Astrocyte (in vitro differentiated cells and primary cell): ENCODE measurements around the gene GRAMD4. TPM values are rescaled to one million over a fixed set of nuclear protein-coding genes. Genes with fewer than 3 reads are reported as not detected.

Experiments used
- DNase-seq: peaks from one replicate; pipeline ENCODE4 v3.0.0-alpha.2; 2010; ENCODE audit warnings: low read depth
- FAIRE-seq: peaks from 2 replicates; lab custom pipeline; 2011; peaks lifted over from hg19 to GRCh38; lab: Jason Lieb, UNC
- H2AFZ ChIP-seq: 2 replicates; pipeline ENCODE4 v1.6.0; 2012; ENCODE audit warnings: low read depth, low read length, inconsistent platforms
- H3K27ac ChIP-seq: 2 replicates; pipeline ENCODE4 v1.5.1; 2011; ENCODE audit warnings: low read depth, low read length, inconsistent platforms
- H3K27me3 ChIP-seq: 2 replicates; pipeline ENCODE4 v1.6.0; 2011; ENCODE audit warnings: low read length, inconsistent platforms; ENCODE audit not compliant: insufficient read depth
- H3K36me3 ChIP-seq: 2 replicates; pipeline ENCODE4 v1.5.1; 2011; ENCODE audit warnings: low read length, inconsistent platforms; ENCODE audit not compliant: insufficient read depth
- H3K4me1 ChIP-seq: 2 replicates; pipeline ENCODE4 v1.5.1; 2011; ENCODE audit warnings: low read length, inconsistent platforms; ENCODE audit not compliant: insufficient read depth
- H3K4me2 ChIP-seq: 2 replicates; pipeline ENCODE4 v1.6.0; 2012; ENCODE audit warnings: low read length, inconsistent platforms
- H3K4me3 ChIP-seq: 2 replicates; pipeline ENCODE4 v1.5.1; 2011; ENCODE audit warnings: low read depth, mild to moderate bottlenecking, low read length, inconsistent platforms; ENCODE audit not compliant: insufficient read depth
- H3K79me2 ChIP-seq: 2 replicates; pipeline ENCODE4 v1.6.0; 2012; ENCODE audit warnings: mild to moderate bottlenecking, low read length, inconsistent platforms; ENCODE audit not compliant: insufficient read depth
- H3K9ac ChIP-seq: 2 replicates; pipeline ENCODE4 v1.6.0; 2012; ENCODE audit warnings: mild to moderate bottlenecking, low read length, inconsistent platforms
- H3K9me3 ChIP-seq: 2 replicates; pipeline ENCODE4 v1.5.1; 2012; ENCODE audit warnings: low read depth, mild to moderate bottlenecking, low read length, inconsistent platforms; ENCODE audit not compliant: insufficient read depth
- H4K20me1 ChIP-seq: 2 replicates; pipeline ENCODE4 v1.6.0; 2012; ENCODE audit warnings: low read length, inconsistent platforms; ENCODE audit not compliant: insufficient read depth
- H3K27ac Mint-ChIP-seq: one replicate; pipeline ENCODE4 v1.8.0; 2021; ENCODE audit warnings: mild to moderate bottlenecking, mixed read lengths; ENCODE audit not compliant: unreplicated experiment
- H3K27me3 Mint-ChIP-seq: one replicate; pipeline ENCODE4 v1.8.0; 2021; ENCODE audit warnings: low read depth, mixed read lengths; ENCODE audit not compliant: unreplicated experiment
- H3K36me3 Mint-ChIP-seq: one replicate; pipeline ENCODE4 v1.8.0; 2021; ENCODE audit warnings: low read depth, mixed read lengths; ENCODE audit not compliant: unreplicated experiment
- H3K4me1 Mint-ChIP-seq: one replicate; pipeline ENCODE4 v1.8.0; 2021; ENCODE audit warnings: low read depth, mixed read lengths; ENCODE audit not compliant: unreplicated experiment
- H3K4me3 Mint-ChIP-seq: one replicate; pipeline ENCODE4 v1.8.0; 2021; ENCODE audit warnings: mild to moderate bottlenecking, moderate library complexity, mixed read lengths; ENCODE audit not compliant: unreplicated experiment
- H3K9me3 Mint-ChIP-seq: one replicate; pipeline ENCODE4 v1.8.0; 2021; ENCODE audit warnings: mild to moderate bottlenecking, mixed read lengths; ENCODE audit not compliant: unreplicated experiment
- EZH2 ChIP-seq: IDR thresholded peaks from 2 replicates; pipeline ENCODE4 v1.6.1; 2012; ENCODE audit warnings: mild to moderate bottlenecking, low read length, inconsistent platforms; ENCODE audit not compliant: insufficient read depth
- total RNA-seq: library from RNA; stranded (reverse); gene quantifications from 2 replicates; pipeline ENCODE4 v1.2.1, GENCODE V29; 2021
- TF ChIP-seq, protein P1 (sequence below): IDR thresholded peaks from 2 replicates; pipeline ENCODE4 v1.5.1; 2011; ENCODE audit warnings: low read depth, mild to moderate bottlenecking, inconsistent platforms, low read length, moderate library complexity; ENCODE audit not compliant: insufficient read depth

GRAMD4 gene
- total RNA-seq, 1 donor from 2014 or later, result 17.8 TPM

DNA sequence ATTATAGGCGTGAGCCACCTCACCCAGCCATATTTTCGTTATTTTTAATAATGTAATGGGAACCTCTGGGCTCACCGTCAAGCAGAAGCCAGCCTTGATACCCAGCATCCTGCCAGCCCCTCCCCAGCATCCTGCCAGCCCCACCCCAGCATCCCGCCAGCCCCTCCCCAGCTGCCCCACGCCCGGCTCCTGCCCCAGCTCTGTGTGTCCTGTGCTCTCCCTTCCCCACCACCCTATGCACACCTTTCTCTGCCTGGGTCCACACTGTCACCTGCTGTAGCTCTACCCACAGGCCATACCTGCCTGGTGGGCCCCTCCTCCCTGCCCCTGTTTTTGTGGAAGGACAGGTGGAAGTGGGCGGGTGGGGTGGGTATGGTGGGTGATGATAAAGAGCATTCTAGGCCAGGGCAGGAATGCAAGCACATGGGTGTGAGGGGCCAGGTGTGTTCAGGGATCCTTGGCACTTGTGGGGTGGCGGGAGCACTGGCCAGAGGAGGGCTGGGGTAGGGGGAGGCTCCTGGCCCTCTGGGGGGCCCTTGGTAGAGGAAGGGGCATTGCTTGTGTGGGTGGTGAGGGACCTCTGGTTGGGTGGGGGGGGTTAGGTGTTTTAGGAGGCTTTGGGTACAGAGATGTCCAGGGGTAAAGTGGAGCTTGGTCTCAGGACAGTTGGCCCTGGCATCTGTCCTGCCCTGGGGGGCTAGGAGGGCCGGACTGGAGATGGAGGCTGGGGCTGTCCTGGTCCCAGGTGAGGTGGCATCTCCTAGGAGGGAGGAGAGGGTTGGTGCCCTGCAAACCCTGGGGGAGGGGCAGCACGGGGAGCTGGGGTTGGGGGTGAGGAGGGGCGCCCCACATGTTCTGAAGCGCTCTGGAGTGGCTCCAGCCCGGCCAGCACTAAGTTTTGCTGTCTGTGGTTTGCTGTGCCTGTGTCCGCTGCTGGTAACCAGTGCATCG lies 25.9 kb upstream of the GRAMD4 start:
- TF ChIP-seq EZH2, result no peak
- TF ChIP-seq, protein P1, sequence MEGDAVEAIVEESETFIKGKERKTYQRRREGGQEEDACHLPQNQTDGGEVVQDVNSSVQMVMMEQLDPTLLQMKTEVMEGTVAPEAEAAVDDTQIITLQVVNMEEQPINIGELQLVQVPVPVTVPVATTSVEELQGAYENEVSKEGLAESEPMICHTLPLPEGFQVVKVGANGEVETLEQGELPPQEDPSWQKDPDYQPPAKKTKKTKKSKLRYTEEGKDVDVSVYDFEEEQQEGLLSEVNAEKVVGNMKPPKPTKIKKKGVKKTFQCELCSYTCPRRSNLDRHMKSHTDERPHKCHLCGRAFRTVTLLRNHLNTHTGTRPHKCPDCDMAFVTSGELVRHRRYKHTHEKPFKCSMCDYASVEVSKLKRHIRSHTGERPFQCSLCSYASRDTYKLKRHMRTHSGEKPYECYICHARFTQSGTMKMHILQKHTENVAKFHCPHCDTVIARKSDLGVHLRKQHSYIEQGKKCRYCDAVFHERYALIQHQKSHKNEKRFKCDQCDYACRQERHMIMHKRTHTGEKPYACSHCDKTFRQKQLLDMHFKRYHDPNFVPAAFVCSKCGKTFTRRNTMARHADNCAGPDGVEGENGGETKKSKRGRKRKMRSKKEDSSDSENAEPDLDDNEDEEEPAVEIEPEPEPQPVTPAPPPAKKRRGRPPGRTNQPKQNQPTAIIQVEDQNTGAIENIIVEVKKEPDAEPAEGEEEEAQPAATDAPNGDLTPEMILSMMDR, result no peak
- Mint-ChIP-seq H3K4me3 (no peak overlapping the region), H3K27me3 (peaks cover 7% of the 10 kb centered on the region), H3K9me3 (no peaks in the 10 kb centered on the region), H3K27ac (no peak overlapping the region), H3K36me3 (peaks cover 2% of the 10 kb centered on the region), H3K4me1 (peaks cover 15% of the 10 kb centered on the region)
- FAIRE-seq, result no peak
- Histone ChIP-seq H3K9ac (no peak overlapping the region), H3K4me2 (no peak overlapping the region), H4K20me1 (peaks cover 37% of the 10 kb centered on the region), H3K79me2 (peaks cover 2% of the 10 kb centered on the region), H3K27me3 (peaks cover 2% of the 10 kb centered on the region), H3K4me1 (peaks cover 25% of the 10 kb centered on the region), H3K36me3 (no peaks in the 10 kb centered on the region), H3K4me3 (no peak overlapping the region), H3K27ac (no peak overlapping the region), H3K9me3 (no peaks in the 10 kb centered on the region), H2AFZ (no peak overlapping the region)
- DNase-seq, result no peak

DNA sequence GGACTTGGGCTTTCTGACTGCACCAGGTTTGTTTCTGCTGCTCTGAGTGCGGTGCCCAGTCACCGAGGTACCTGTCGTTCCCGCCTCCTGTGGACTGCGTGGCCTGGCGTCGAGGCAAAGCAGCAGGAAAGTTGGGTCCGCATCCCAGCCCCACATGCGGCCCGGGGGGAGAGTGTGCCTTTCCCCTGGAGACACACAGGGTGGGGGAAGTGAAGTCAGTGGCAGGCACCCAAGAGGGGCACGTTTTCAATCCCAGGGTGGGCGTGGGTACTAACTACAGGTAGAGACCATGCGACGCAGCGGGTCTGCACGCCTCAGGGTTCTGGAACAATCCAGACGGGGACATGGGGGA lies 25.3 kb upstream of the GRAMD4 start:
- no peak overlapping the region for H3K4me3 Mint-ChIP-seq
- H3K4me1 Mint-ChIP-seq, result peaks cover 14% of the 10 kb centered on the region
- Histone ChIP-seq H3K79me2 (no peaks in the 10 kb centered on the region), H3K9ac (no peak overlapping the region), H4K20me1 (peaks cover 32% of the 10 kb centered on the region), H3K27me3 (peaks cover 2% of the 10 kb centered on the region), H3K27ac (no peak overlapping the region), H3K36me3 (no peaks in the 10 kb centered on the region), H2AFZ (no peak overlapping the region), H3K4me1 (peaks cover 25% of the 10 kb centered on the region), H3K9me3 (no peaks in the 10 kb centered on the region), H3K4me2 (no peak overlapping the region), H3K4me3 (no peak overlapping the region)
- peaks cover 2% of the 10 kb centered on the region for H3K36me3 Mint-ChIP-seq
- H3K9me3 Mint-ChIP-seq, result no peaks in the 10 kb centered on the region
- no peak for DNase-seq
- peaks cover 7% of the 10 kb centered on the region for H3K27me3 Mint-ChIP-seq
- FAIRE-seq, result no peak
- no peak overlapping the region for H3K27ac Mint-ChIP-seq
- no peak for TF ChIP-seq EZH2
- TF ChIP-seq, protein P1, result no peak

DNA sequence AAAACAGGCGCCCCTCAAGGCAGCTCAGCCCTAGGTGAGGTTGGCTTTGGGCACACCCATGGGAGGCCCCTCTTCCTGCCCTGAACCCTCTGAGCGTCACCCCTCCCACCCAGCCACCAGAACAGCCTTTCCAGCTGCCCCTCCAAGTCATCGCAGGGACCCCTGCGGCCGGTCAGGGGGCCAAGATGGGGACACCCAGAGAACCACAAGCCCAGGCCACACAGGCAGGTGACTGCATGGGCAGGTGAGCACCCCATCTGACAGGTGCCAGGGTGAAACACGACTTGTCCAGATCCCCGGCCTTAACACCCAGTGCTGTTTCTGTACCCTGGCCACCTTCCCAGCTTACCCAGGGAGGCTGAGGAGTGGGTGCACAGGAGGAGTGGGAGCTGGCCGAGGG lies 24.6 kb upstream of the GRAMD4 start:
- Mint-ChIP-seq H3K27ac (no peak overlapping the region), H3K9me3 (no peaks in the 10 kb centered on the region), H3K27me3 (peaks cover 7% of the 10 kb centered on the region), H3K4me3 (no peak overlapping the region), H3K36me3 (peaks cover 2% of the 10 kb centered on the region), H3K4me1 (peaks cover 14% of the 10 kb centered on the region)
- Histone ChIP-seq H3K36me3 (no peaks in the 10 kb centered on the region), H3K4me2 (no peak overlapping the region), H3K79me2 (no peaks in the 10 kb centered on the region), H4K20me1 (peaks cover 36% of the 10 kb centered on the region), H3K27me3 (peaks cover 2% of the 10 kb centered on the region), H3K9me3 (no peaks in the 10 kb centered on the region), H3K27ac (no peak overlapping the region), H2AFZ (no peak overlapping the region), H3K4me3 (no peak overlapping the region), H3K9ac (no peak overlapping the region), H3K4me1 (peaks cover 25% of the 10 kb centered on the region)
- no peak for TF ChIP-seq EZH2
- TF ChIP-seq, protein P1, result no peak
- FAIRE-seq, result no peak
- DNase-seq, result no peak
